GM19328 (cell line): ENCODE results near the gene UBE2L3.
"Not testable (repeated sequence)": the region's sequence is repeated elsewhere in the genome, so short reads cannot be mapped to it uniquely, and the experiment has no call there.

Experiments
- ATAC-seq: cut with Tn5 transposase; IDR thresholded peaks from one replicate; pipeline ENCODE4 v1.9.1; 2021; ENCODE audit warnings: mild to moderate bottlenecking, moderate library complexity; ENCODE audit not compliant: unreplicated experiment

UBE2L3 gene

DNA sequence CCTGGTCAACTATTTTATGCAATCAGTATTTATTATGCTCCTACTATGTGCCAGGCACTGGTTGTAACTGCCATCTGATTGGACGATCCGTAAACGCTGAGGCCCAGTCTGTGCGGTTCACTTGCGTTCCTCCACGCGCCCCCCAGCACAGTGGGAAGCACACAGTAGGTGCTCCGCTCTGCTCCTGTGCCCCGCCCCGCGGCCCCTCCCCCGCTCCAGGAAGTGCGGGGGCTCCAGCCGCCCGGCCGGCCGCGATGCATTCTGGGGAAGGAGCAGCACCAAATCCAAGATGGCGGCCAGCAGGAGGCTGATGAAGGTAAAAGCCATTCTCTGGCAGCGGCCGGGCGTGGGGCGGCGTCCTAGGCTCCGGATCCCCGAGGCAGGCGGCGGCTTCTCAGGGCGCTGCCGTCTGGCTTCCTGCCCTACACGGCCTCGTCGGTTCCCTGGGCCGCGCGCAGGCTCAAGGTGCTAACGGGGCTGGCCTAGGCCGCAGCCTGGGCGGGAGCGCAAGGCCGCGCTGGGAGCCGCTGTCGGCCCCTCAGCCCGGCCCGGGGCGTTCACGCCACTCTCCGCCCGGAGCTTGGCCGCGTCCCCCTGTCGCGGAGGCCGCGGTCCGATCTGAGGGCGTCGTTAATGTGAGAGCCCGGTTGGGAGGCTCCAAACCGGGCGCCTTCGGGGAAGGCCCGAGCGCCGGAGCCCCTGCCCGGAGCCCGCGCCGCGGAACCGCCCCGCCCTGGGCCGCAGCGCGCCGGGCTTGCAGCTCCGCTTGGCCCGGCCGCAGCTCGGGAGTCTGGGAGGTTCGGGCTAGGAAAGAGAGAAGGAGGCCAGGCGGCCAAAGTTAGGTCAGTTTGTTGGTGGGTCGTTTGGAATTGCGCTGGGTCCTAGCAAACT is at the start of gene UBE2L3:
TSS of gene UBE2L3 (plus strand) at position 259 of the 891 bp plus-strand sequence. CDS start at position 290, 31 bp downstream.
- no peak for ATAC-seq

DNA sequence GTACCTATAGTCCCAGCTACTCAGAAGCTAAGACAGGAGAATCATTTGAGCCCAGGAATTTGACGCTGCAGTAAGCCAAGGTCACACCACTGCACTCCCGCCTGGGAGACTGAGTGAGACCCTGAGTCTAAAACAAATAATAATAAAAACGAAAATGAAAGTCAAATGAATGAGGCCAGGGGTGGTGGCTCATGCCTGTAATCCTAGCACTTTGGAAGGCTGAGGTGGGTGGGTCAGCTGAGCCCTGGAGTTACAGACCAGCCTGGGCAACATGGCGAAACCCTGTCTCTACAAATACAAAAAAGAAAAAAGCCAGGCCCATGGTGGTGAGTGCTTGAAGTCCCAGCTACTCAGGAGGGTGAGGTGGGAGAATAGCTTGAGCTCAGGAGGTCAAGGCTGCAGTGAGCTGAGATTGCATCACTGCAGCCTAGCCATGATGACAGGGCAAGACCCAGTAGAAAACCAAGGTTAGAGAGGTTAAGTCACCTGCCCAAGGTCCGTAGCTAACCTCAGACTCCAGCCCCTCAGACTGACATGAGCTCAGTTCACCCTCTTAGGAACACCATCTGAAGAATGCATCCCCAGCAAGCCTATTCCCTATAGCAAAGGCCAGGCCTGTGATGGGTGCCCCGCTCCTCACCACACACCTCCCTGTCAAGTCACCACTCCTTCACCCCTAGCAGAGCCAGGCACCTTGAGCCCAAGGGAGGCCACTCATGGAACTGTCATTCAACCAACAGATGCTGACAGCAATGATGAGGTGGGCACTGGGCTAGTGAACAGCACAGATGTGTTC is 40.6 kb upstream of the UBE2L3 start:
- ATAC-seq = not testable (repeated sequence)

DNA sequence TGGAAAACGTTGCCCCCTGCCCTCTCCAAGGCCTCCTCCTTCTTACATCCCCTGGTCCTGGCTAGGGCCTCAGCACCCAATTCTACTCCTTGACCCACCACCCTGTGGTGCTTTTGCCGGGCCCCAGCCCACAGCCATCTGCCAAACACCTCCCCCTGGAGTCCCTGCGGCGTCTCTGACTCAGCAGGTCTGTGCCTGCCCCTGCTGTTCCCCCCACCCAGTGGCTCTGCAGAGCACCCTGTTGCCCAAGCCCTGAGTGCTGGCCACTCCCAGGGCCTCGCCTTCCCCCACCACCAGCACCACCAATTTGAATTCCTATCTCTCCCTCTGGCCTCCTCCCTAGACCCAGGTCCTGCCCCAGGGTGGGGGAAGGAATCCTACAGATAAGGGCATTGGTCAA is 36.0 kb upstream of the UBE2L3 start:
- ATAC-seq = not testable (repeated sequence)

DNA sequence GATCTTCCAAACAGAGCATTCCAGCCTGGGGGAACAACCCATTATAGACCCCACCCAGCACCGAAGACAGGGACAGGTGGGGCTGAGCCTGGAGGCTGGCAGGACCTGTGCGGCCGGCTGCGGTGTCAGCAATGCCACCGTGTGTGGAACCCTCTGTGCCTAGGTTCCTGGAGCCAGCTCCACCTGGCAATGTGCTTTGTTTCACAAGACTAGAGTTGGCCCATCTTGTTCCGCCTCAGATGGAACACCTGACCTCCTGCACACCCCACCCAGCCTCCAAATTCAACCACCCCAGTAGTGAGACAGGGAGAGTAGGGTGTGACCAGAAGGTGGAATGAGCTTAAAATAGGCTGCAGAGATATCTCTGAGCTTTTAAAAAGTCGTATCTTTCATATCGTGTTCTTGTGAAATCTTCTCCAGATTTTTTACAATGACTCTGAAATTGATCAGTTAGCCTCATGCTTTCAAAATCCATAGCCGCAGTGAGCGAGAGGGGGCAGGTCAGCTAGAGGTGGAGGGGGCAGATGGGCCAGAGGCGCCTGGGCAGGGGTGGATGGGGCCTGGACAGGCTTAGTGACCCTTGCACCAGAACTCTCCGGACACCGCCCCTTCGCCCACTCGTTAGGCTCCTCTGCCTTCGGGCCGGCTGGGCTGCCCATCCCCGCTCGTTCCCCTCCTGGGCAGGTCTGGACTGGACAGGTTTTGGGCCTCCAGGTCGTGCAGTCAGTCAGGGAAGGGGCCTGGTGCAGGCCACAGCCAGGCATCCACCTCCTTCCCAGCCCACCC is 34.5 kb upstream of the UBE2L3 start:
- not testable (repeated sequence) for ATAC-seq

DNA sequence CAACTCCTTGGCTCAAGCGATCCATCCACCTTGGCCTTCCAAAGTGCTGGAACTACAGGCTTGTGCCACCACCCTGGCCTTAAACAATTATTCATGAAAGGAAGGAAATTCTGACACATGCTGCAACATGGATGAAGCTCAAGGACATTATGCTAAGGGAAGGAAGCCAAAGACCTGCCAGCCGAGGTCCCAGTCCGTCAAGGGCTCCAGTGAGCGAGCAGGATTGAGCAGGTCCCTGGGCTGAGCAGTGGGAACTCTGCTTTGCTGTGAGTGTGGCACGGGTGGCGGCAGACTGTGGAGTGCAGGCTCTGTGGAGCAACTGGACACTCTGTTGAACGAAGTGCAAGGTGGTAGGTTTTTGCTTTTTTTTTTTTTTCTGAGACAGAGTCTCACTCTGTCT is 27.7 kb upstream of the UBE2L3 start:
- ATAC-seq = not testable (repeated sequence)

DNA sequence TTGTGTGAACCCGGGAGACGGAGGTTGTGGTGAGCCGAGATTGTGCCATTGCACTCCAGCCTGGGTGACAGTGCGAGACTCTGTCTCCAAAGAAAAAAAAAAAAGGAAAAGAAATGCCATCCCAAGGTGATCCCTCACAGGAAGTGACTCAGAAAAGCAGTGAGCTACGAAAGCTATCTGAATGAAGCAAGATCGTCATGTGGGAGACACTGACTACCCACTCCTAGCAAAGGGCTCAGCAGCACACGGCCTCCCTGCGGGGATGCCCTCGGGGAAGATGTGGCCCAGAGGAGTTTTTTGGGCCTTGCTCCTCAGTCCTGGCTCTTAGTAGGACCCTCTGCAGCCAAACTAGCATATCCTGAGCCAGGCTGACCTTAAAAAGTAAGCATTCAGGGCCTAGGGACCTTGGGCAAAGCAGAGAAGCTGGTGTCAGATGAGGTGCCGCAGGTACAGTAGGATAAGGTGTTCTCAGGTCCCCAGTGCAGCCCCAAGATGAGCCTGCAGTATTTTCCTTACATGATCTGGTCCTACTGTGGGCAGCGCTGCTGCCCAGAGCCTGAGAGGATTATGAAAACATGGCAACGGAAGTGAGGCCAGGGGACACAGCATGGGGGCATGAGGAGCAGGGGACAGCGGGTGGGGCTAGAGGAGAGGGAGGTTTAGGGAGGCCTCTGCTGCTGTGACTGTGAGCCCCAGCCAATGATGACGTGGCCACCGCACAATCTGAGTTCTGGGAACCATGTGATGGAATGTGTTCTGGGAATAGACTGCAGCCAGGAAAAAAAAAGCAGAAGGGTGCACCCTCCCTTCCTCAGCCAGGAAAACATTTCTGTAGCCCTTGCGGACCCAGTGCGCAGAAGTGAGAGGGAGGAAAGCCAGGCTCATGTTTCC is 22.8 kb upstream of the UBE2L3 start:
- ATAC-seq = not testable (repeated sequence)

DNA sequence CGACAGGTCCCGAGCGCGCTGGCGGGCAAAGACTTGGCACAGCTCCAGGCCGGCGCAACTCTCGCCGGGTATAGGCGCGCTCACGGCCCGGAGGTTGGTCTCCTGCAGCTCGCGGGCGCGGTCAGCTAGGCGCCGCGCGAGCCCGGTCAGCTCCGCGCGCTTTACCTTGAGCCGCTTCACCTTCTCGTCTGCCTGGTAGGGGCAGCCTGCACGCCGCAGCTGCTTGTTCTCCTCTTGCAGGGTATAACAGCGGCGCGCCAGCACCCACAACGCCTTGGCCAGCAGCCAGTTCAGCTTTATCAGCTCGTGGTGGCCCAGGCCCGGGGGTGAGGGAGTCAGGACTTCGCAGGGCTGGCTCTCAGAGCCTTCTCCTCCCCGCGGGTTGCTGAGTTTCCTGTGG is 18.0 kb upstream of the UBE2L3 start:
- not testable (repeated sequence) for ATAC-seq

DNA sequence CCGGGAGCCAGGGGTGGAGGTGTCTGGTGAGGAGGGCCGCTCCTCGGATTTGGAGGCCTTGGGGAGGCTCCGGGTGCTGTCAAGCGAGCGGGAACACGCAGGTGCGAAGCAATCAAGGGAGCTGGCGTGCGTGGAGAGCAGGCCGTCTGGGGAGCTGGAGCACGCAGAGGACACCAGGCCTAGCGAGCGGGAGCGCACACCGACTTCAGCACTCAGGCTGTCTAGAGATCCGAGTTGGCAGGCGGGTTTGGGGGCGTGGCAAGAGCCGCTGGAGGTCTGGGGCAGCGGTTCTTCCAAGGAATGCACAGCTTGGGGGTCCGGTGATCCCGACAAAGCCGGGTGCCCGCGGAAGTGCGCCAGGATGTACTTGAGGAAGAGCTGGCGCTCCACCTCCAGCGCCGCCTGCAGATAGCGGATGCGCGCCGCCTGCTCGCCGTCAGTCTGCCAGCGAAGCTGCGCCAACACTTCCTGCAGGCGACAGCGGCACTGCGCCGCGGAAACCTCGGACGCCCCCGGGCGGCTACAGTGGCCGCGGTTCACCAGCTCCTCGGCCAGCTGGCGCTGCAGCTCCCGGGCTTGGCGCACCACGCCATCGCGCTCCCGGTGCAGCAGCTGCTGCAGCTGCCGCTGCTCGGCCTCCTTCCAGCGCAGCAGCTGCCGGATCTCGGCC is 17.4 kb upstream of the UBE2L3 start:
- ATAC-seq = peak; percentile 61

DNA sequence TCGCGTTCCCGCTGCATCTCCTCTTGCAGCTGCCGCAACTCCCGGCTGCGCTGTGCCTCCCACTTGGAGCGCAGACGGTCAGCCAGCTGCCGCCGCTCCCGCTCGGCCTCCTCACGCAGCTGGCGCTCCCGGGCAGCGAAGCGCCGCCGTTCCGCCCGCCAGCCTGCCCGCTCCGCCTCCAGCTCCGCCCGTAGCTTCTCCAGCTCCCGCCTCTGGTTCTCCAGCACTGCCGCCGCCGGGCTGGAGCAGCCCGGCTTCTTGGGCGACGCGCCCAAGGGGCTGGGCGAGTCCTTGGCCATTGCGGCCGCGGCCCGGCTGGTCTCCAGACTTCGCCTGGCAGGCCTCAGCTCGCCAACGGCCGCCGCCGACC is 16.9 kb upstream of the UBE2L3 start:
- peak; percentile 22 for ATAC-seq

DNA sequence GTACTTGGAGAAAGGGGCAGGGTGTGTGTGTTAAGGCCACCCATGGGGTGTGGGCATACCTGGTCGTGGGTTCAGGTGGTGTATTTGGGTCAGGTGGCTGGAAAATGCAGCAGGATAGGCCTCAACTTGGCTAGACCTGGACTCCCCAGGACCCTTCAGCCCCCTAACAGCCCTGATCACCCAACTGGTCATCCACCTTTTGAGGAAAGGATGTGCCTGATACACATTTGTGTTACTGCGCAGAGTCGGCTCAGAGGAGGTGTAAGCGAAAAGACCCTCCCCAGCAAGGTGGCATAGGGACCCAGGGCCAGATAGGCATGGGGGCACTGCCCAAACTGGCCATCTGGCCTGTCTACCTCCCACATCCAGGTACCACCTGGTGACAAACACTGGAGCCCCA is 16.2 kb upstream of the UBE2L3 start, which contains the start of gene RIMBP3C:
TSS of gene RIMBP3C (minus strand) at position 101 of the 400 bp plus-strand sequence. CDS start 485 bp downstream, outside the sequence.
- ATAC-seq = not testable (repeated sequence)

DNA sequence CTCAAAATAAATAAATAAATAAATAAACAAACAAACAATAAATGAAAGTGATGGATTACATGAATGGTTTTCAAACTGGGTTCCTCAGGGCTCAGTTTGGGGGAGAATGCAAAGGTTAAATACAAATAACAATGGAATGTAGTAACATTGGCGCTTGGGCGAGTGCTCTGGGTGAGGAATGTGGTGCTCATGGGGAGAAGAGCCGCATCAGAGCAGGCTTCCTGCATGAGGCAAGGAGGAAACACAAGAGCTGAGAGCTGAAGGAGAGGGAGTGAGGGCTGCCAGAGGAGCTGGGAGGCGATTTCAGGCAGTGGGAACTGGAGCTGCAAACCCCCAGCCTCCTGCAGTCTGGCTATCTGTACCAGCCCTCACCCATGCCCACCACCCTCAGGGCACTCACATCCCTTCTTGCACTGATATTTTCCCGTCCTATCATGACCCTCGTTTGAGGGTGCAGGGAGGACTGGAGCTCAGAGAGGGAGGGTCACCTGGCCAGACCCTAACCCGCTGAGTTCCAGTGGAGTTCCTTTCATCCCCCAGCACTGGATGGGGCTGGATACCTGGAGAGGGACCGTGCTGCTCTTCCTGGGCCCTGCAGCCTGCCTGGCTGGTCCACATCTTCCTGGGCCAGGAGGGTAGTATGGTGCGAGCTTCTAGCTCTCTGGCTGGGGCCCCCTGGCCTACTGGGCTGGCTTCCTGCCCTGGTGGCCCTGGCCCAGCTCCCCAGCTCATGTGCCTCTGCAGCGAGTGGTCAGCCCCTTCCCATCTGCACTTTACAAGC is 8.0 kb upstream of the UBE2L3 start:
- not testable (repeated sequence) for ATAC-seq

DNA sequence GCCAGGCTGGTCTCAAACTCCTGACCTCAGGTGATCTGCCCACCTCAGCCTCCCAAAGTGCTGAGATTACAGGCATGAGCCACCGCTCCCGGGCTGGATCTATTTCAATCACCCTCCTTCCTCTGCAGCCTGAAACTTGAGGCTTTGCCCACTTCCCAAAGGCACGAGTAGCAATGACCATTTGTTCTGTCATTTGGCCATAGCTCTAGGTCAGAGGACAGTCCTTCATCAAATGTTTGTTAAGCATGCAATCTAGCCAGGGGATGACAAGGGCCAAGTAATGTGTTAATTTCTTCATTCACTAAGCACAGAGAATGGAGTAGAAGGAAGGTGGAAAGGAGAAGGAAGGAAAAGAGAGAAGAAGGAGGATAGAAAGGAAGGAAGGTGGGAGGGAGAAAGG is 6.9 kb upstream of the UBE2L3 start:
- ATAC-seq = not testable (repeated sequence)

DNA sequence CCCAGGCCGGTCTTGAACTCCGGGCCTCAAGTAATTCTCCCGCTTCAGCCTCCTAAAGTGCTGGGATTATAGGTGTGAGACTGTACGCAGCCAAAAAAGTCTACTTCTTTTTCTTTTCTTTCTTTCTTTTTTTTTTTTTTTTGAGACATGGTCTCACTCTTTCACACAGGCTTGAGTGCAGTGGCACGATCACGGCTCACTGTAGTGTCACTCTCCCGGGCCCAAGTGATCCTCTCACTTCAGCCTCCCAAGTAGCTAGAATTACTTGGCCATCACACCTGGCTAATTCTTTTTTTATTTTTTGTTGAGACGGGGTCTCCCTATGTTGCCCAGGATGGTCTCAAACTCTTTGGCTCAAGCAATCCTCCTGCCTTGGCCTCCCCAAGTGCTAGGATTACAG is 3.6 kb upstream of the UBE2L3 start:
- ATAC-seq = no peak

DNA sequence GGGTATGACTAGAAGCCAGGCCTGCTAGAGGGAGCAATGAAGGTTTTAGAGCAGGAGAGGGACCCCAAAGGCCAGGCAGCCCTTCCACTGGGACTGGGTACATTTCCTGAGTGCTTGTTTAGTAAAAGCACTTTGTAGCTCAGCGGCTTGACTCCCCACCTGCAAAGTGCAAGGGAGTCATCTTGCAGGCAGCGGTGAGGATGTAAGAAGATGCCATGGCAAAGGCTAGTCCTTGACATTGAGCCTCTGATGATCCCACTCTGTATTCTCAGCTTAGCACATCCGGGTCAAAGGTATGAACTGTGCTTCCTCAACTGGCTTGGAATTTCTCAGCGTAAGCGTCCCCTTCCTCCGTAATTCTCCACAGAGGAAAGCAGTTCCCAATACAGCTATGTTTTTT is 3.1 kb upstream of the UBE2L3 start:
- no peak for ATAC-seq

DNA sequence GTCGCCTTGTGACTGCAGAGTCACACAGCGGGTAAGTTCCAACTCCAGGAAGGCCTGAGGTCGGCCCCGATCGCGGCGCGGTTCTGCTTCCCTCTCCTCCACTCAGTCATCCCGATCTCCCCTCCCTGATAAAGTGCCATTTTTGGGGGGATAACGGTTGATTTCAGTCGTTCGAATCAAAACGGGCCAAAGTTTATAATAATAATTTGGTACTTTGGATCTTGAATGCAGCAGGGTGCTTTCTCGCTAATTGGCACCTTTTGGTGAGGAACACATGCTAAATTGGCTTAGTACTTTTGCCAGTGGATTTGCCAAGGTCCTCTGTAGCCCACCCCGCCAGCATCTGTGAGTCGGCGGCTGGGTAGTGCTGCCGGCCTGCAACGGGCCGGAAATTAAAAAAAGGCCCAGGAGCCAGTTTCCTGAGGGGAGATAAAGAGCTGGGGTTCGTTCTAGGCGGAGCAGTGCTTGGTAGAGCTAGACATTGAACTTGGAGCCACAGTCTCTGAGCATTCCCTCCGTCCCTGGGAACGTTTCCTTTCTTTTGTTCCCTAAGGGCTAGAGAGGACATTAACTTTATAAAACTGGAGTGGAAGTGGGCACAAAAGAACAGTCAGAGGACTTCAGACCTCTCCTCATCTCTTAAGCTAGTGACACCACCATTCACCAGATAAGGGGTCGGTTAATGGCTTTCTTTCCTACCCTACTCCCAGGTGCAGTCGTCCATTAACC is 997 bp downstream of the UBE2L3 start:
- ATAC-seq = no peak

DNA sequence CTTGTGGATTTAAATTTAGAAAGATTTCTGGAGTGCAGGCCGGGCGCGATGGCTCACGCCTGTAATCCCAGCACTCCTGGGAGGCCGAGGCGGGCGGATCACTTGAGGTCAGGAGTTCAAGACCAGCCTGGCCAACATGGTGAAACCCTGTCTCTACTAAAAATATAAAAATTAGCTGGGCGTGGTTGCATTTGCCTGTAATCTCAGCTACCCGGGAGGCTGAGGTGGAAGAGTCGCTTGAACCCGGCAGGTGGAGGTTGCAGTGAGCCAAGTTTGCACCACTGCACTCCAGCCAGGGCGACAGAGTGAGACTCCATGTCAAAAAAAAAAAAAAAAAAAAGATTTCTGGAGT is 1.5 kb downstream of the UBE2L3 start:
- ATAC-seq = not testable (repeated sequence)

DNA sequence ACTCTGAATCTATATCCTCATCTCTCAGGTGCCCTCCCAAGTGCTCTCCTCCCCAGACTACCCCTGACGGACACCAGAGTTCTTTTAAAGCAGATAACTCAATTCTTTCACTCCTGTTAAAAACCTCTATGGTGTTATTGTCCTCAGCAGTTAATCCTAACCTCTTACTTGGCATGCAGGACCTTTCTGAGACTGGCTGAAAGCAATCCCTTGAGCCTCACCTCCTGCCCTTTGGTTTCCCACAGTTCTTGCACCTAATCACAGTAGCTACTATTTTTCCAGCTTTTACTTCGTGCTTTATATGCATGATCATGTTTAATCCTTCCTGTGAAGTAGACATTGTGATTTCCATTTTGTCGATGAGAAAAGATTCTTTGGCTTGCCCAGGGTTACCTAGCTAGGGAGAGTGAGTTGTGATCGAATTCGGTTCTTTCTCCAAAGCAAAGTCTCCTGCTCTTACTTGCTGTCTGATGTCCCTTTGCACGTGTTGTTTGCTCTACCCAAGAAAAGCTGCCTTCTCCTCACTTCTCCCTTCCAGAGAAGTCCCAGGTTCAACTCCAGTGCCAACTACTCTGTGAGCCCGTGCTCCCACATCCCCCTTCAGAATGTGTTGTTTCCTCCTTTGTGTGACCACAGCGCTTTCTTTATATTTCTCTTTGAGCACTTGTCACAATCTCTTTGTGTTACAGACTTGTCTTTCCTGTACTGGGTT is 2.1 kb downstream of the UBE2L3 start:
- ATAC-seq = no peak
